Ovary (tissue), 9 donors: ENCODE results near the gene KCTD11. TPM values are rescaled to one million over a fixed set of nuclear protein-coding genes. Genes with fewer than 3 reads are reported as not detected.

Experiments
- DNase-seq, 5 donors: peaks; one replicate each; pipeline ENCODE4 v3.0.0-alpha.2; 2019 to 2020
- H3K27ac ChIP-seq, 2 donors: fragments of 200-600 bp; one replicate each; pipeline versions ENCODE4 v1.5.1 to v1.8.0; 2019 to 2022
- H3K27me3 ChIP-seq: fragments of 200-600 bp; one replicate; pipeline ENCODE4 v1.8.0; 2022
- H3K36me3 ChIP-seq: fragments of 200-600 bp; sonication (generic); one replicate; pipeline ENCODE4 v1.5.1; 2019
- H3K4me1 ChIP-seq: one replicate; pipeline ENCODE4 v1.8.1; 2013; ENCODE audit warnings: mild to moderate bottlenecking, moderate library complexity; ENCODE audit not compliant: insufficient read depth
- H3K4me3 ChIP-seq: fragments of 200-600 bp; sonication (generic); one replicate; pipeline ENCODE4 v1.5.1; 2017
- H3K9me3 ChIP-seq, 2 donors: fragments of 200-600 bp in 1 of 2; sonication (generic) in 1 of 2; one replicate each; pipeline versions ENCODE4 v1.5.1 to v1.8.1; 2013 to 2019; ENCODE audit warnings: mild to moderate bottlenecking in 1 of 2, moderate library complexity in 1 of 2
- EP300 ChIP-seq: sonication (generic); formaldehyde crosslinking; IDR thresholded peaks from one replicate; pipeline ENCODE4 v1.6.1; 2017; ENCODE audit warnings: antibody characterized with exemption
- POLR2A ChIP-seq: fragments of 450-650 bp; IDR thresholded peaks from one replicate; pipeline ENCODE4 v1.6.1; 2017; ENCODE audit warnings: antibody characterized with exemption, mild to moderate bottlenecking, moderate library complexity
- WGBS, 3 donors: extraction: QIAGEN DNeasy Blood & Tissue Kit in 1 of 3; methylation state at CpG; one replicate each; pipeline versions ENCODE4 v1.1.5 to v1.1.7; 2013 to 2017; 5-methylcytosine and 5-hydroxymethylcytosine counted together
- intact Hi-C, 4 donors: fragments of 100-400 bp; cut with DNase I; formaldehyde crosslinking; loops; one replicate each; pipeline versions ENCODE4 v1.11.0 to v1.15.1; 2022 to 2023
- polyA plus RNA-seq, 2 donors: library from polyadenylated mRNA; stranded (reverse); fragments of 200-250 nt in 1 of 2; fragments of 350-450 nt in 1 of 2; fragmentation: Illumina TruSeq in 1 of 2; extraction: RNeasy Lipid Tissue Mini Kit (QIAGEN cat#74804) in 1 of 2; gene quantifications; one replicate each; pipeline ENCODE4 v1.2.3, GENCODE V29; 2013 to 2014
- total RNA-seq, 7 donors: library from RNA; depleted of rRNA in 2 of 7; stranded (reverse); fragments of >200 nt in 2 of 7; fragmentation: NEBNext Ultra II Directional in 3 of 7; extraction: Animal tissue kit (Norgen Biotek cat#: 25700) in 3 of 7; gene quantifications; one replicate each; pipeline versions ENCODE4 v1.1.0 to v1.2.4, GENCODE V29; 2016 to 2023
- TF ChIP-seq, protein P1 (sequence below), 3 donors: fragments of 450-650 bp in 2 of 3; fragments of 200-600 bp in 1 of 3; IDR thresholded peaks; one replicate each; pipeline versions ENCODE4 v1.5.1 to v1.8.0; 2016 to 2022; ENCODE audit warnings: antibody characterized with exemption in 3 of 3, mild to moderate bottlenecking in 1 of 3
- donor health status: DM: no; HTN: no; CAD: no; lungs with moderate emphysema.
- donor health status: DM: no; HTN: no; CAD: no.
- donor health status: Bipolar disorder and iron deficiency.
- donor health status: DM: yes; HTN: yes; CAD: no.
- donor health status: DM: no; HTN: no; CAD: no.
- donor health status: DM: yes; HTN: yes; CAD: no.

KCTD11 gene
- total and polyA plus RNA-seq, 9 donors, result 5.1 to 12.9 (median 10.5) TPM

DNA sequence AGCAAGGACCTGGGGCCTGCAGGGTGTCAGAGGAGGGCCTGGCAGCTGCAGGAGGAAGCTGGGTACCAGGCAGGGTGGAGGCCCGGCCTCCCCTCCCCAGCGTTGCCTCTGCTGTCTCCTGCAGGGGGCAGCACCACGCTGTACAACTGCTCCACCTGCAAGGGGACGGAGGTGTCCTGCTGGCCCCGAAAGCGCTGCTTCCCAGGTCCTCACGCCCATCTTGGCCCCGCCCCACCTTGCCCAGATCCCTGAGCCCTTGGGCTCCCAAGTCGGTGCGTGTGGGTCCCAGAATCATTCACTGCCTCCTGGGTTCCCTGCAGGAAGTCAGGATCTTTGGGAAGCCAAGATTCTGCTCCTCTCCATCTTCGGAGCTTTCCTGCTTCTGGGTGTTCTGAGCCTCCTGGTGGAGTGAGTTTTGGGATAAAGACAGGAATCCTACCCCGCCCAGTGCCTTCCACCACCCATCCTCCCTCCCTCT is 4.1 kb downstream of the KCTD11 start:
- DNase-seq, result peak; percentile 68 to 82 (median 77)
- TF ChIP-seq POLR2A, result no peak
- TF ChIP-seq, protein P1, sequence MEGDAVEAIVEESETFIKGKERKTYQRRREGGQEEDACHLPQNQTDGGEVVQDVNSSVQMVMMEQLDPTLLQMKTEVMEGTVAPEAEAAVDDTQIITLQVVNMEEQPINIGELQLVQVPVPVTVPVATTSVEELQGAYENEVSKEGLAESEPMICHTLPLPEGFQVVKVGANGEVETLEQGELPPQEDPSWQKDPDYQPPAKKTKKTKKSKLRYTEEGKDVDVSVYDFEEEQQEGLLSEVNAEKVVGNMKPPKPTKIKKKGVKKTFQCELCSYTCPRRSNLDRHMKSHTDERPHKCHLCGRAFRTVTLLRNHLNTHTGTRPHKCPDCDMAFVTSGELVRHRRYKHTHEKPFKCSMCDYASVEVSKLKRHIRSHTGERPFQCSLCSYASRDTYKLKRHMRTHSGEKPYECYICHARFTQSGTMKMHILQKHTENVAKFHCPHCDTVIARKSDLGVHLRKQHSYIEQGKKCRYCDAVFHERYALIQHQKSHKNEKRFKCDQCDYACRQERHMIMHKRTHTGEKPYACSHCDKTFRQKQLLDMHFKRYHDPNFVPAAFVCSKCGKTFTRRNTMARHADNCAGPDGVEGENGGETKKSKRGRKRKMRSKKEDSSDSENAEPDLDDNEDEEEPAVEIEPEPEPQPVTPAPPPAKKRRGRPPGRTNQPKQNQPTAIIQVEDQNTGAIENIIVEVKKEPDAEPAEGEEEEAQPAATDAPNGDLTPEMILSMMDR (IDR thresholded peaks at IDR 0.05), result peak; percentile 47 to 74 (median 69)
- TF ChIP-seq EP300, result no peak
- Histone ChIP-seq H3K4me1 (peaks cover 10% of the 10 kb centered on the region), H3K36me3 (no peaks in the 10 kb centered on the region), H3K27me3 (no peaks in the 10 kb centered on the region), H3K4me3 (no peak overlapping the region), H3K9me3 (no peaks in the 10 kb centered on the region), H3K27ac (no peak overlapping the region)
- WGBS, 3 donors, result 11 to 13% (median 13%) methylated on average over 12 of the region's 12 CpGs
- intact Hi-C loops, result loop anchor here in 2 of 4 donors (10.0 kb wide), 3 partner anchors 79 to 209 kb away; partner anchors contain the start of genes FGF11 (in 2 of the 2), TMEM102 (in 2 of the 2), SENP3 (in 1 of the 2) and TNFSF13 (in 1 of the 2)

DNA sequence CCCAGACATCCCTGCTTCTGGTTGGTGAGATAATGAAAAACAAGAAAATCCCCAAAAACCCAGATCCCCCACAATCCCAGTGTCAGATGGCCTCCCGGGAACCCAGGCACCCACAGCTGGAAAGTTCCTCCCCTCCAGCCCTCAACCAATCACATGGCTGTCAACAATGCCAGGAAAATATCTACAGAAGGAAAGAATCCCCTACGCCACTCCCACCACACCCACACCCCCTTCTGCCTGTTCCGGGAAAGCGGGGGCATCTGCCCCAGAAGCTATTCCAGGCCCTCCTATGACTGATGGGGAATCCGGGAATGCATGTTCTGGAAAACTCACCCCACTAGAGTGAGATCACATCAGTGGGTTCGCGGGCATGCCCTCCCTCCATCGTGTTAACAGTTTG is 4.8 kb downstream of the KCTD11 start:
- no peaks in the 10 kb centered on the region for H3K27me3 ChIP-seq
- no peak overlapping the region for H3K4me3 ChIP-seq
- DNase-seq, result no peak
- no peak for TF ChIP-seq EP300
- TF ChIP-seq, protein P1 (IDR thresholded peaks at IDR 0.05), result no peak
- TF ChIP-seq POLR2A, result no peak
- no peaks in the 10 kb centered on the region for H3K9me3 ChIP-seq
- peaks cover 10% of the 10 kb centered on the region for H3K4me1 ChIP-seq
- 43 to 54% (median 49%) methylated on average over 8 of the region's 8 CpGs for whole genome bisulfite sequencing, 3 donors
- no peaks in the 10 kb centered on the region for H3K36me3 ChIP-seq
- intact Hi-C loops, result loop anchor here in 2 of 4 donors (10.0 kb wide), 3 partner anchors 78 to 208 kb away; partner anchors contain the start of genes FGF11 (in 2 of the 2), TMEM102 (in 2 of the 2), SENP3 (in 1 of the 2) and TNFSF13 (in 1 of the 2)
- no peak overlapping the region for H3K27ac ChIP-seq

DNA sequence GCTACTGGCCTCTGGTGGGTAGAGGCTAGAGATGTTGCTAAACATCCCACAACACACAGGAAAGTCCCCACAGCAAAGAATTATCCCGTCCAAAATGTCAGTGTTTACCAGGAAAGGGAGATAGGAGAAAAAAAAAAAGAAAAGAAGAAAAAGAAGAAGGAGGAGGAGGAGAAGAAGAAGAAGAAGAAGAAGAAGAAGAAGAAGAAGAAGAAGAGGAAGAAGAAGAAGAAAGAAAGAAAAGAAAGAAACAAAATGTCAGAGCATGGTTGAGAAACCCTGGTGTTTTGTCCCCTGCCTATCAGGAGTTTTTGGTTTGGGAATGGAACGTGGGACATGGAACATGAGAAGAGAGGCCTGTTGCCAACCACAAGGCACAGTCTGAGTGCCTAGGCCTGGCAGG is 5.4 kb downstream of the KCTD11 start:
- H3K27me3 ChIP-seq, result no peaks in the 10 kb centered on the region
- intact Hi-C loops, result loop anchor here in 2 of 4 donors (10.0 kb wide), 3 partner anchors 77 to 207 kb away; partner anchors contain the start of genes FGF11 (in 2 of the 2), TMEM102 (in 2 of the 2), SENP3 (in 1 of the 2) and TNFSF13 (in 1 of the 2)
- no peaks in the 10 kb centered on the region for H3K36me3 ChIP-seq
- H3K9me3 ChIP-seq, result no peaks in the 10 kb centered on the region
- 53 to 56% (median 55%) methylated on average over 2 of the region's 2 CpGs for WGBS, 3 donors
- no peak overlapping the region for H3K27ac ChIP-seq
- H3K4me1 ChIP-seq, result peaks cover 10% of the 10 kb centered on the region
- no peak overlapping the region for H3K4me3 ChIP-seq
- no peak for DNase-seq
- TF ChIP-seq POLR2A (no peak), EP300 (no peak)
- TF ChIP-seq, protein P1 (IDR thresholded peaks at IDR 0.05), result no peak

DNA sequence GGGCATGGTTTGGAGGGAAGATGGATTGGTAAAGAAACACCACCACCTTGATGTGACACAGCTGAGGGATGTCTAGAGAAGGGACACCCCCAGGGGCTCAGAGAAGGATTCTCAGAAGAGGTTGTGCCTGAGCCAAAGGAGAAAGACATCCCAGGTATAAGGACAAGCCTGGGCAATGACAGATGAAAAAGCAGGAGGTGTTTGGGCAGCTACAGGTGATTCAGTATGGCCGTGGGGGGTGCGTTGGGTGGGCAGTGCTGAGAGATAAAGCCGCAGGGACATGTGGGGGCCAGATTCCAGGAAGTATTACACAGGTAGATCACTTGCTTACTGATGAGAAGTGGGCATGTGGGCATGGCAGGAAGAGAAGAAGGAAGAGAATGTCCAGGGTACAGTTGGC is 9.9 kb downstream of the KCTD11 start:
- TF ChIP-seq POLR2A, result no peak
- no peak for TF ChIP-seq EP300
- TF ChIP-seq, protein P1 (IDR thresholded peaks at IDR 0.05), result no peak
- H3K4me1 ChIP-seq, result no peaks in the 10 kb centered on the region
- H3K36me3 ChIP-seq, result no peaks in the 10 kb centered on the region
- DNase-seq, result no peak
- 25 to 67% (median 55%) methylated on average over 3 of the region's 3 CpGs for WGBS, 3 donors
- intact Hi-C loops, result no loop called here
- no peak overlapping the region for H3K27ac ChIP-seq
- no peaks in the 10 kb centered on the region for H3K9me3 ChIP-seq
- no peaks in the 10 kb centered on the region for H3K27me3 ChIP-seq
- H3K4me3 ChIP-seq, result no peak overlapping the region
